ENCODE measurements around the gene EXTL2. TPM values are rescaled to one million over a fixed set of nuclear protein-coding genes. Genes with fewer than 3 reads are reported as not detected.
A peak's percentile ranks its signal among the peaks of the same experiment; 100 is the strongest.

The EXTL2 gene
- total RNA-seq, 3 donors from 2014 or later, result 8.3 to 17.0 (median 15.4) TPM

GRCh38 chr1:100921110-100921706 is 26.6 kb upstream of the EXTL2 start:
- no peaks in the 10 kb centered on the region for H3K4me1 ChIP-seq
- H3K27ac ChIP-seq, result no peak overlapping the region
- TF ChIP-seq POLR2AphosphoS5 (IDR thresholded peaks at IDR 0.05), result no peak
- TF ChIP-seq CTCF (IDR thresholded peaks at IDR 0.05), result peak in 2 of 3 donors; percentile 68 to 71
- H3K9me3 ChIP-seq, result no peaks in the 10 kb centered on the region
- intact Hi-C loops (cut with DNase I; ENCODE audit: low total_unique reads), result loop anchor here (5.0 kb wide), 1 partner anchor 366 kb away; no protein-coding TSS in a partner anchor
- H3K4me3 ChIP-seq, result no peak overlapping the region
- no peaks in the 10 kb centered on the region for H3K27me3 ChIP-seq
- H3K36me3 ChIP-seq, result no peaks in the 10 kb centered on the region
- DNase-seq (ENCODE audit: low spot score in 2 of 2), result no peak

GRCh38 chr1:100912019-100912418 is 17.4 kb upstream of the EXTL2 start:
- Histone ChIP-seq H3K36me3 (no peaks in the 10 kb centered on the region), H3K4me1 (no peaks in the 10 kb centered on the region), H3K9me3 (no peaks in the 10 kb centered on the region), H3K27ac (no peak overlapping the region), H3K4me3 (no peak overlapping the region), H3K27me3 (no peaks in the 10 kb centered on the region)
- intact Hi-C loops (cut with DNase I; ENCODE audit: low total_unique reads), result no loop called here
- no peak for DNase-seq (ENCODE audit: low spot score in 2 of 2)
- TF ChIP-seq POLR2AphosphoS5 (IDR thresholded peaks at IDR 0.05) (no peak), POLR2A (IDR thresholded peaks at IDR 0.05) (no peak), CTCF (IDR thresholded peaks at IDR 0.05) (no peak)

GRCh38 chr1:100909018-100909417 is 14.4 kb upstream of the EXTL2 start:
- intact Hi-C loops (cut with DNase I; ENCODE audit: low total_unique reads), result no loop called here
- Histone ChIP-seq H3K4me3 (no peak overlapping the region), H3K27me3 (no peaks in the 10 kb centered on the region), H3K9me3 (no peaks in the 10 kb centered on the region), H3K4me1 (no peaks in the 10 kb centered on the region), H3K27ac (no peak overlapping the region), H3K36me3 (no peaks in the 10 kb centered on the region)
- no peak for DNase-seq (ENCODE audit: low spot score in 2 of 2)
- TF ChIP-seq CTCF (IDR thresholded peaks at IDR 0.05) (no peak), POLR2AphosphoS5 (IDR thresholded peaks at IDR 0.05) (no peak), POLR2A (IDR thresholded peaks at IDR 0.05) (no peak)

- TF ChIP-seq POLR2A (IDR thresholded peaks at IDR 0.05) (no peak), POLR2AphosphoS5 (IDR thresholded peaks at IDR 0.05) (no peak), CTCF (IDR thresholded peaks at IDR 0.05) (no peak)
- Histone ChIP-seq H3K4me1 (no peaks in the 10 kb centered on the region), H3K27ac (no peak overlapping the region), H3K27me3 (no peaks in the 10 kb centered on the region), H3K4me3 (no peak overlapping the region), H3K36me3 (no peaks in the 10 kb centered on the region), H3K9me3 (no peaks in the 10 kb centered on the region)
- no peak for DNase-seq (ENCODE audit: low spot score in 2 of 2)
- intact Hi-C loops (cut with DNase I; ENCODE audit: low total_unique reads), result no loop called here
Measured at GRCh38 chr1:100907887-100908286, 13.2 kb upstream of the EXTL2 start.

- Histone ChIP-seq H3K36me3 (no peaks in the 10 kb centered on the region), H3K27me3 (no peaks in the 10 kb centered on the region), H3K9me3 (no peaks in the 10 kb centered on the region), H3K4me1 (no peaks in the 10 kb centered on the region), H3K4me3 (no peak overlapping the region), H3K27ac (no peak overlapping the region)
- DNase-seq (ENCODE audit: low spot score in 2 of 2), result no peak
- no peak for TF ChIP-seq CTCF (IDR thresholded peaks at IDR 0.05)
- no peak for TF ChIP-seq POLR2A (IDR thresholded peaks at IDR 0.05)
- TF ChIP-seq POLR2AphosphoS5 (IDR thresholded peaks at IDR 0.05), result no peak
- intact Hi-C loops (cut with DNase I; ENCODE audit: low total_unique reads), result no loop called here
Measured at GRCh38 chr1:100905181-100905580, 10.5 kb upstream of the EXTL2 start.

All from breast epithelium (tissue), 4 donors.